PC-9 (cell line): ENCODE results near the gene FUT7. TPM values are rescaled to one million over a fixed set of nuclear protein-coding genes. Genes with fewer than 3 reads are reported as not detected.

Experiments
- BruUV-seq: library from RNA; stranded (reverse); fragments of 400-500 nt; replicated peaks from 2 replicates; lab custom pipeline; 2021; lab: Mats Ljungman, UMichigan
- CTCF ChIA-PET: fragments of 300-600 bp; sonication (Branson Sonifier 250); formaldehyde crosslinking; loops from one replicate; lab custom pipeline; 2022; ENCODE audit warnings: antibody characterized with exemption; lab: Charles Lee
- POLR2A ChIA-PET: fragments of 300-600 bp; sonication (Branson Sonifier 250); formaldehyde crosslinking; loops from one replicate; lab custom pipeline; 2022; ENCODE audit warnings: antibody characterized with exemption; ENCODE audit not compliant: unreplicated experiment; lab: Charles Lee
- DNase-seq, 2 experiments: peaks; one replicate each; pipeline versions ENCODE4 v3.0.0 to v3.0.0-alpha.2; 2015 to 2022; ENCODE audit warnings: mixed read lengths in 1 of 2
- H2AFZ ChIP-seq: fragments of 200-600 bp; sonication (generic); 2 replicates; pipeline ENCODE4 v1.8.1; 2017; ENCODE audit warnings: antibody characterized with exemption
- H3F3A ChIP-seq: fragments of 200-600 bp; sonication (generic); 2 replicates; pipeline ENCODE4 v1.8.1; 2017; ENCODE audit warnings: antibody characterized with exemption, mild to moderate bottlenecking, low read depth; ENCODE audit not compliant: insufficient read depth
- H3K27ac ChIP-seq: fragments of 200-600 bp; sonication (generic); 2 replicates; pipeline ENCODE4 v1.6.1; 2016; ENCODE audit warnings: mixed run types
- H3K27me3 ChIP-seq: fragments of 200-600 bp; sonication (generic); 2 replicates; pipeline ENCODE4 v1.6.1; 2016; ENCODE audit warnings: low read depth, mixed run types; ENCODE audit not compliant: insufficient read depth
- H3K36me3 ChIP-seq: fragments of 200-600 bp; sonication (generic); 2 replicates; pipeline ENCODE4 v1.6.1; 2016; ENCODE audit warnings: low read depth, mixed run types
- H3K4me1 ChIP-seq: fragments of 200-600 bp; sonication (generic); replicated peaks from 2 replicates; pipeline ENCODE4 v1.6.1; 2016; ENCODE audit warnings: mixed run types; ENCODE audit not compliant: insufficient read depth
- H3K4me2 ChIP-seq: fragments of 200-600 bp; sonication (generic); 2 replicates; pipeline ENCODE4 v1.6.1; 2017; ENCODE audit warnings: mixed run types
- H3K4me3 ChIP-seq: fragments of 200-600 bp; sonication (generic); 2 replicates; pipeline ENCODE4 v1.6.1; 2016; ENCODE audit warnings: mixed run types
- H3K79me2 ChIP-seq: fragments of 200-600 bp; sonication (generic); 2 replicates; pipeline ENCODE4 v1.6.1; 2017; ENCODE audit warnings: low read depth, mixed run types
- H3K9me2 ChIP-seq: fragments of 200-600 bp; sonication (generic); 2 replicates; pipeline ENCODE4 v1.8.1; 2017; ENCODE audit warnings: mild to moderate bottlenecking; ENCODE audit not compliant: insufficient read depth
- H3K9me3 ChIP-seq: fragments of 200-600 bp; sonication (generic); 2 replicates; pipeline ENCODE4 v1.8.1; 2016; ENCODE audit warnings: low read depth; ENCODE audit not compliant: insufficient read depth
- H4K20me1 ChIP-seq: fragments of 200-600 bp; sonication (generic); 2 replicates; pipeline ENCODE4 v1.8.1; 2017; ENCODE audit not compliant: insufficient read depth
- CTCF ChIP-seq: fragments of 200-600 bp; sonication (generic); conservative IDR thresholded peaks from 2 replicates; pipeline ENCODE4 v1.6.1; 2017; ENCODE audit warnings: mixed run types, antibody characterized with exemption, mild to moderate bottlenecking, moderate library complexity
- EZH2 ChIP-seq: fragments of 200-600 bp; sonication (generic); IDR thresholded peaks from 2 replicates; pipeline ENCODE4 v1.8.0; 2017; ENCODE audit warnings: antibody characterized with exemption, low read depth
- intact Hi-C: fragments of 100-400 bp; cut with micrococcal nuclease; formaldehyde crosslinking; loops from one replicate; pipeline ENCODE4 v1.10.0; 2022; ENCODE audit not compliant: unreplicated experiment
- total RNA-seq: library from RNA; stranded (reverse); gene quantifications from 2 replicates; pipeline ENCODE4 v1.2.3, GENCODE V29; 2021

Gene FUT7
- total RNA-seq, 1 experiment from 2014 or later, result not detected

- POLR2A ChIA-PET, result interaction anchor here (0.6 kb wide), 1 partner anchor 135 kb away, joined by 4 read pairs; no protein-coding TSS in a partner anchor
- no peak overlapping the region for H3K27ac ChIP-seq
- no peaks in the 10 kb centered on the region for H3K36me3 ChIP-seq
- DNase-seq, result no peak
- H3F3A ChIP-seq, result peaks cover 7% of the 10 kb centered on the region; the same call in 1 of the 2 replicates
- intact Hi-C loops, result no loop called here
- no peak overlapping the region for H2AFZ ChIP-seq
- no peaks in the 10 kb centered on the region for H3K4me1 ChIP-seq
- CTCF ChIA-PET, result interaction anchor here (0.7 kb wide), 1 partner anchor 178 kb away, joined by 12 read pairs; the partner anchor contains the start of gene AJM1
- H3K27me3 ChIP-seq, result no peaks in the 10 kb centered on the region
- no peak overlapping the region for H3K4me2 ChIP-seq
- no peaks in the 10 kb centered on the region for H3K79me2 ChIP-seq
- H3K4me3 ChIP-seq, result no peak overlapping the region
- H3K9me3 ChIP-seq, result no peaks in the 10 kb centered on the region
- BruUV-seq, result no TSS peak
- H4K20me1 ChIP-seq, result no peaks in the 10 kb centered on the region; the same call in 1 of the 2 replicates
- no peak for TF ChIP-seq EZH2
- no peak for TF ChIP-seq CTCF
- H3K9me2 ChIP-seq, result no peaks in the 10 kb centered on the region
These were observed 11.8 kb downstream of the FUT7 start for GRCh38 chr9:137019891-137020683.

DNA sequence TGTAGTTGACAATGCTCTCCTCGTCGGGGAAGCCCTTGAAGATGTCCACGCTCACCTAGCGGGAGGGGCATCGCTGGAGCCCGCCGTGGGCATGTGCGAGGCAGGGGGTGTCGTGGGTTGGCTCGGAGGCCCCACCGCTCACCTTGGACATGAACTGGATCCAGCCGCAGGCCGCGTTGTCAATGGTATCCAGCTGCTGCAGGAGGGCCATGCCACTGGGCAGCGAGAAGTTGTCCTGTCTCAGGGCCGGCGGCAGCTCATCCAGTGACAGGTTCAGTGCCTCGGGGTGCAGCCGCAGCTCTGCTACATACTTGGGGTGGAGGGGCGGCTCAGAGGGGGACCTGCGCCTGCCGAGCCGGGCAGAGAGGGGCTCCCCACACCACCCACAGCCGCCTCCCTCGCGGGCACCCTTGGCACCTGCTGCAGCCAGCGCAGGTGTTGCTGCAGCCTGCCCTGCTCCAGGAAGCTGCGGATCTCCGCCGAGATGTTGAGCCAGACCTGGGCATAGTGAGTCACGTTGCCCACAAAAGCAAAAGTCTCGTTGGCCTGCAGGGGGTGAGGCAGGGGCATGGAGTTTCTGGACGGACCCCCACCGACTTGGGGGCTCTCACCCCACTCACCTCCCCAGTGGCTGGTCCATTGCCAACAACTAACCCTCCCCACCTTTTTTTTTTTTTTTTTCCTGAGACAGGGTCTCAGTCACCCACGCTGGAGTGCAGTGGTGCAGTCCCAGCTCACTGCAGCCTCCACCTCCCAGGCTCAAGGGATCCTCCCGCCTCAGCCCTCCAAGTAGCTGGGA is 12.9 kb downstream of the FUT7 start:
- Histone ChIP-seq H3K27me3 (no peaks in the 10 kb centered on the region), H2AFZ (no peak overlapping the region), H4K20me1 (no peaks in the 10 kb centered on the region; the same call in 1 of the 2 replicates), H3K4me1 (no peaks in the 10 kb centered on the region), H3K36me3 (no peaks in the 10 kb centered on the region), H3K79me2 (no peaks in the 10 kb centered on the region), H3K9me2 (no peaks in the 10 kb centered on the region), H3F3A (peaks cover 7% of the 10 kb centered on the region; the same call in 1 of the 2 replicates), H3K9me3 (no peaks in the 10 kb centered on the region), H3K27ac (no peak overlapping the region), H3K4me2 (no peak overlapping the region), H3K4me3 (no peak overlapping the region)
- intact Hi-C loops, result no loop called here
- DNase-seq, result no peak
- TF ChIP-seq CTCF (no peak), EZH2 (no peak)
- no TSS peak for BruUV-seq
- POLR2A ChIA-PET, result no interaction called here
- CTCF ChIA-PET, result interaction anchor here (0.7 kb wide), 1 partner anchor 177 kb away, joined by 12 read pairs; the partner anchor contains the start of gene AJM1

DNA sequence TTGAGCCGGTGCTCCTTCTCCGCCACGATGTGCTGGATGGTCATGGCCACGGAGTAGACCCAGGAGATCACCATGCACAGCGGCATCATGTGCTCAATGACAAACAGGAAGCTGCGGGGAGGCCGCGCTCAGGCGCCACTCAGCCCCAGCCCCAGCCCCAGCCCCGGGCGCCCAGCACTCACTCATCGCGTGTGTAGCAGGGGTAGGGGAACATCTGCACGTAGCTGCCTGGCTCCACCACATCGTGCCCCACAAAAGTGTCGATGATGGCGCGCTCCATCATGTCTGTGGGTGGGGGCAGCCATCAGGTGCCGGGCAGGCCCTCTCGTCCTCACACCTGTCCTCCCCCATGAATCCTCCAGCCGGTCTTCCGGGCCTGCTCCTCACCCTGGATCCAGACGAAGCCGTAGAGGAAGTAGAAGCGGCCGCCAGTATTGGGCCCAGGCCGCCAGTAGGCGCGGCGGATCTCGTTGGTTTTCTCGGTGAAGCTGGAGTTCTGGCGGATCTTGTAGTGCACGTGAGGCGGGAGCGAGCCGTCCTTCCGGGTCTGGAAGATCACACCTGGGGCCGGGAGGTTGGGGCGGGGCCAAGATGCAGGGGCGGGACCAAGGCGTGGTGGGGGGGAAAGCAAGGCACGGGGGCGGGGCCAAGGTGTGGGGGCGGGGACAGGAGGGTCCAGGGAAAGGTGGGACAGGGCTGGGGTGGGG is 13.9 kb downstream of the FUT7 start:
- BruUV-seq, result no TSS peak
- Histone ChIP-seq H3K27ac (no peak overlapping the region), H3K9me3 (no peaks in the 10 kb centered on the region), H2AFZ (no peak overlapping the region), H3K4me1 (no peaks in the 10 kb centered on the region), H3K9me2 (no peaks in the 10 kb centered on the region), H3K79me2 (no peaks in the 10 kb centered on the region), H3K27me3 (no peaks in the 10 kb centered on the region), H3K36me3 (no peaks in the 10 kb centered on the region), H4K20me1 (no peaks in the 10 kb centered on the region; the same call in 1 of the 2 replicates), H3F3A (peaks cover 7% of the 10 kb centered on the region; the same call in 1 of the 2 replicates), H3K4me3 (no peak overlapping the region), H3K4me2 (no peak overlapping the region)
- TF ChIP-seq EZH2 (no peak), CTCF (no peak)
- POLR2A ChIA-PET, result no interaction called here
- intact Hi-C loops, result no loop called here
- no peak for DNase-seq
- CTCF ChIA-PET, result no interaction called here
